Stimulated activated memory B cell treated with anti-CD40 and anti-IgM and Interleukin-4, amounts not matched to agents 10 μg/mL and 1 μg/mL and 100 μg/mL, for 72 hours (primary cell): ENCODE data around the gene MORN1.
A peak's percentile ranks its signal among the peaks of the same experiment; 100 is the strongest.
"Not testable (repeated sequence)": the region's sequence is repeated elsewhere in the genome, so short reads cannot be mapped to it uniquely, and the experiment has no call there.

ENCODE experiments used
- ATAC-seq: fragments of 150-1000 bp; cut with Tn5 transposase; 2 replicates; pipeline ENCODE4 v1.10.0; 2021
- H3K27ac Mint-ChIP-seq: one replicate; pipeline ENCODE4 v1.8.0; 2022; ENCODE audit warnings: mild to moderate bottlenecking, mixed read lengths
- H3K27me3 Mint-ChIP-seq: one replicate; pipeline ENCODE4 v1.8.0; 2022; ENCODE audit warnings: mixed read lengths
- H3K36me3 Mint-ChIP-seq: one replicate; pipeline ENCODE4 v1.8.0; 2022; ENCODE audit warnings: mixed read lengths
- H3K4me1 Mint-ChIP-seq: one replicate; pipeline ENCODE4 v1.8.0; 2022; ENCODE audit warnings: mixed read lengths
- H3K4me3 Mint-ChIP-seq: one replicate; pipeline ENCODE4 v1.8.0; 2022; ENCODE audit warnings: mild to moderate bottlenecking, moderate library complexity, mixed read lengths
- H3K9me3 Mint-ChIP-seq: one replicate; pipeline ENCODE4 v1.8.0; 2022; ENCODE audit warnings: mixed read lengths

Gene MORN1

DNA sequence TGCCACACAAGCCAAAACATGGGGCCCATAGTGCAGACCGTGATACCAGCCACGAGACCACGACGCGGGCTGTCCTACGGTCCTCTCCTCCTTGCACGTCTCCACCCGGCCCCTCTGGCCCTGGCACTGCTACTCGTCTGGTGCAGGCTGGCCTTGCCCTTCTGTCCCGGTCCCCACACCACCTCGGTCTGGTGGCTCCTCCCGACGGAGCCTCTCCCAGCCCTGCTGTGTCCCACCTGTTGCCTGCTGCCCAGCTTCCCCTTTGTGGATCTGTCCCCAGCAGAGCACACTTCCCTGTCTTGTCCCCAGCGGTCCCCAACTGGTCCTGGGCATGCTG is 50.5 kb downstream of the MORN1 start:
- ATAC-seq: no peak
- no peak overlapping the region for H3K4me3 Mint-ChIP-seq
- H3K36me3 Mint-ChIP-seq: no peaks in the 10 kb centered on the region
- no peak overlapping the region for H3K27ac Mint-ChIP-seq
- H3K27me3 Mint-ChIP-seq: peaks cover 8% of the 10 kb centered on the region
- no peaks in the 10 kb centered on the region for H3K9me3 Mint-ChIP-seq
- peaks cover 6% of the 10 kb centered on the region for H3K4me1 Mint-ChIP-seq

DNA sequence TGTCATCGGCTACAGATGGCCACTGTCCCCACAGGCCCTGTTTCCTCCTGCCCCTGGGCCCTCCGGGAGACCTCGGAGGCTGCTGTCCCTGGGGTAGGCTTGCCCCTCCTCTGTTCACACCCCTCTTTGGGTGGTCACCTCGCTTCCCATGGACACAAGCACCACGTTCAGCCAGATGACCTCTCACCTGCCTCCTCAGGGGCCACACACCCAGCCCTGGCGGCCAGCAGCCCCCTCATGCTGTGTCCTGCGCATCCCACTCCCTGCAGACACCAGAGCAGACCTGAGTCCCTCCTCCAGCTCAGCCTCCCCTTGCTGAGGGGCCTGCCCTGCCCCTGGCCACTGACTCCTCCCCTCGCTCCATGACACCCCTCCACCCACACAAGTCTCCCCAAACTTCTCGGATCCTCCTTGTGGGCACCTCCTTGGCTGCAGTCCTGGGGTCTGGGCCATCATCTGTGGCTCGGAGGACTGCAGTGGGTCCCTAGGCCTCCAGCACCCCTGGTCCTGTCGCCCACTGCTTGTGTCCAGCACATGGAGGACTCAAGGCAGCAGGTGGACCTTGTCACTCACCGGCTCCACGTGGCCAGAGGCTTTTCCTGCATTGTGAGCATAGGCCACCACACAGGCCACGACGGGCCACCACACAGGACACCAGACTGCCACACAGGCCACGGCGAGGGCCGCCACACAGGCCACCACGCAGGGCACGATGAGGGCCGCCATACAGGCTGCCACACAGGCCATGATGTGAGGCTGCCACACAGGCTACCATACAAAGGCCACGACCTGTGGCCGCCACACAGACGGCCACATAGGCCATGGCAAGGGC is 51.1 kb downstream of the MORN1 start:
- Mint-ChIP-seq H3K4me3 (no peak overlapping the region), H3K4me1 (peaks cover 6% of the 10 kb centered on the region), H3K27ac (no peak overlapping the region), H3K36me3 (no peaks in the 10 kb centered on the region), H3K9me3 (no peaks in the 10 kb centered on the region), H3K27me3 (peaks cover 14% of the 10 kb centered on the region)
- no peak for ATAC-seq

DNA sequence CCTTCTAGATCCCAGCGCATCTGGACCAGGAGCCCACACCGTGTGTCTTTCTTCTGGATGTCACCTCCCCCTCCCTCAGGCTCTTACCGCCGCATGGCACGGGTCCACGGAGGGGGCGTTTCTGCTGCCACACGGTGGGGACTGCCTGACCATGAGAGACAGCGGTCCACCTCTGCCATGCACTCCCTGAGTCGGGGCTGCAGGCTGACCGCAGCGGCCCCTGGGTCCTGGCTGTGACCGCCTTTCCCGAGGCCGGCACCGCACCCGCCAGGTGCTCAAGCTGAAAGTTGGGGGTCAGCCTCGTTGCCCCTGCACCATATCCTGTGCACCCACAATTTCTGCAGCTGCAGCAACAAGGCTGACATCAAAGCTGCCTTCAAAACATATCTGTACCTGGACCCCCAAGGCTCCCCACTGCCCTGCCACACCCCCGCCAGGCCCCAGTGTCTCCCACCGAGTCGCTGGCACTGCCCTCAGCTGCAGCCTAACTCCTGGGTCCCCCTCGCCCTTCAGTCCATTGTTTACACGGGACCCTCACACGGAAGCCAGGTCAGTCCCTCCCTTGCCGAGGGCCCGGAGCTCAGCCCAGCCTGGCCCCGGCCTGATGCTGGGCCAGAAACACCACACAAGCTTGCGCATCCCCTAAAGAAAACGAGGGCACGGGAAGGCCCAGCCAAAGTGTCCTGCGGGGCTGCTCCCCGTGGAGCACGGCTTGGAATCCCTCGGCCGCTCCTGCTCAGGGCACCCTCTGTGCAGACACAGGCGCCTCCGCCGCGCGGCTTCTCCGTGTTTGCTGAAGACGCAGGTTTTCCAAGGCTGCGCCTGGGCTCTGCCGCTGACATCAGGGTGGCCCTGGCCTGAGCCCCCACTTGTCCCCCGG is 51.9 kb downstream of the MORN1 start:
- Mint-ChIP-seq H3K27me3 (peaks cover 17% of the 10 kb centered on the region), H3K4me3 (no peak overlapping the region), H3K36me3 (no peaks in the 10 kb centered on the region), H3K4me1 (peaks cover 6% of the 10 kb centered on the region), H3K27ac (no peak overlapping the region), H3K9me3 (no peaks in the 10 kb centered on the region)
- ATAC-seq: no peak

DNA sequence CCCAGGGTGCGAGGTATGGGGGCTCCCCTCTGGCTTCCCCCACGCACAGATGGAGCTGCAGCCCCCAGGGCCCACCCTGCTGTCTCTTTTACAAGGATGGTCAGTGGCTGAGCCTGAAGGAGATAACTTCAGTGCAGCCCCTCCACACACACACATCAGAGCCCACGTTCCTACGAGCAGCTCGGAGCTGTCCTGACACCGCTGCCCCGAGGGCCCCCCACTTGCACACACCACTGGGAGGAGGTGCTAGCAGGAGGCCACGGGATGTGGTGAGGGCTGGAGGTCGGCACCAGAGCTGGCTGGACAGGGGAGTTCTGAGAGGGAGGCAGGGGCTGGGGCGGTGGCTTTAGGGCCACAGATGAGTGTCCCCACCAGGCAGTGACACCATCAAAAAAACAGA is 53.9 kb downstream of the MORN1 start:
- H3K27ac Mint-ChIP-seq: no peak overlapping the region
- H3K36me3 Mint-ChIP-seq: no peaks in the 10 kb centered on the region
- H3K4me1 Mint-ChIP-seq: peaks cover 6% of the 10 kb centered on the region
- peaks cover 20% of the 10 kb centered on the region for H3K27me3 Mint-ChIP-seq
- ATAC-seq: no peak
- no peaks in the 10 kb centered on the region for H3K9me3 Mint-ChIP-seq
- H3K4me3 Mint-ChIP-seq: no peak overlapping the region

DNA sequence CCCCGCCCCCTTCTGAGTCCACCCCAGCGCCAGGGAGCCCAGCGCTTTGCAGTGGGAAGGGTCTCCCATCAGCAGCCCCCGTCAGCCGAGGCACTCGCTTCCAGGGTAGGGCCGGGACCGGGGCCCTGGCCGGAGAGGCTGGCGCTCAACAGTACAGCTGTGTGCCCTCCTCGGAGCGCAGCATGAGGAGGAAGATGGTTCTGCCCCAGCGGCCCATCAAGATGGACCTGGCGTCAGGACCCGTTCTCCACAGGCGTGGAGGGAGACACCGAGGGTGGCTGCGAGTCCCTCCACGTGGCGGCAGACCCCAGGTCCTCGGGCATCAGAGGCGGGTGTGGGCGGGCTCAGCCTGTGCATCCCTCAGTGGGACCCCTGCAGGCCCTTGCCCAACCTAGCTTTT is 54.3 kb downstream of the MORN1 start:
- Mint-ChIP-seq H3K4me3 (no peak overlapping the region), H3K9me3 (no peaks in the 10 kb centered on the region), H3K4me1 (peaks cover 6% of the 10 kb centered on the region), H3K27me3 (peaks cover 24% of the 10 kb centered on the region), H3K36me3 (no peaks in the 10 kb centered on the region), H3K27ac (no peak overlapping the region)
- no peak for ATAC-seq

DNA sequence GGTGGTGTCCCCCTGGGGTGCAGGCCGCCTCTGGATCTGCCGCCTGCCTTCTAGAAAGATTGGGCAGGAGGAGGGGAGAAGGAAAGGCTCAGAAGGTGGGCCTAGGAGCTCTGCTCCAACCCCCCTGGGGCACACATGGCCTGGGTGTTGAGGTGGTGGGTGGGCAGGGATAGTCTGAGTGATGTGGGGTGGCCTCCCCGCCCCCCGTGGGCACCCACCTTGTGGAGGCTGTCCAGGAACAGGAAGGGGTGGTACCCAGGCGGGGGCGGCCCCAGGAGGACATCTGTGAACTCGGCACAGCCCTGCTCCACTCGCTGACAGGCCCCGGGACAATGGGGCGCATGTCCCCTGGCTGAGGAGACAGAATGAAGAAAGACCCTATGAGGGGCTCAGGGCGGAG is 54.9 kb downstream of the MORN1 start:
- H3K27ac Mint-ChIP-seq: no peak overlapping the region
- H3K4me1 Mint-ChIP-seq: peaks cover 6% of the 10 kb centered on the region
- H3K4me3 Mint-ChIP-seq: no peak overlapping the region
- ATAC-seq: peak; percentile 28
- H3K36me3 Mint-ChIP-seq: no peaks in the 10 kb centered on the region
- peaks cover 24% of the 10 kb centered on the region for H3K27me3 Mint-ChIP-seq
- no peaks in the 10 kb centered on the region for H3K9me3 Mint-ChIP-seq

DNA sequence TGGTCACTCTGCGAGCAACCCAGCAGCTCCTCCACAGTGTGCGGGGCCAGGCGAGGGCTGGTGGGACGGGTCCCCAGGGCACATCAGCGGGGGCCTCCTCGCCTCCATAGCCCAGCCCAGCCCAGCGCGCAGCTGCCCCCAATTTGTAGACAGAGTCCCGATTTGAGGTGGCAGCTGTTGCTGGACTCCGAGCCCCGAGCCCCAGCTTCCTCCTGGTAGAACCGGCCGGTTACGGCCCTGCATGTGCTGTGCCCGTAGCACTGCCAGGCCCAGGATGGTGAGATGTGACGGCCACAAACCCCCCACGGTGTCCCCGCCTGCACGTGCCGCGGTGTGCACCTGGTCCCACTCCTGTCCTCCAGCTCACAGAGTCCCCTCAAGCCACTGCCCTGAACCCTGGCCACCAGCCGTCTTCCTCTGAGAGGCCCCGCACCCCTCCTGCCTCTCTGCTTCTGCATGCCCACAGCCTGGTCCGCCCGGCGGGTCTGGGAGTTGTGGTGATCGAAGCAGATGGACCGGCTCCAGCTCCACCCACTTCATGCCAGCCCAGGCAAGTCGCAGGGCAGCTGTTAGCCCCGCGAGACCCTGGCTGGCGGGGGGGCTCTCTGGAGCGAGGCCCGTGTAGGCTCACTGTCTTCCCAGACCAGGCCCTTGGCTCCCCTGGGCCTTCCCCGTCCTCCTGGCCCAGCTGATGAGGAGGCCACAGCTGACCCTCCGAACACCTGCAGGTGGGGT is 55.5 kb downstream of the MORN1 start:
- Mint-ChIP-seq H3K4me3 (no peak overlapping the region), H3K27ac (no peak overlapping the region), H3K27me3 (peaks cover 24% of the 10 kb centered on the region), H3K36me3 (no peaks in the 10 kb centered on the region), H3K9me3 (no peaks in the 10 kb centered on the region), H3K4me1 (peaks cover 6% of the 10 kb centered on the region)
- no peak for ATAC-seq

DNA sequence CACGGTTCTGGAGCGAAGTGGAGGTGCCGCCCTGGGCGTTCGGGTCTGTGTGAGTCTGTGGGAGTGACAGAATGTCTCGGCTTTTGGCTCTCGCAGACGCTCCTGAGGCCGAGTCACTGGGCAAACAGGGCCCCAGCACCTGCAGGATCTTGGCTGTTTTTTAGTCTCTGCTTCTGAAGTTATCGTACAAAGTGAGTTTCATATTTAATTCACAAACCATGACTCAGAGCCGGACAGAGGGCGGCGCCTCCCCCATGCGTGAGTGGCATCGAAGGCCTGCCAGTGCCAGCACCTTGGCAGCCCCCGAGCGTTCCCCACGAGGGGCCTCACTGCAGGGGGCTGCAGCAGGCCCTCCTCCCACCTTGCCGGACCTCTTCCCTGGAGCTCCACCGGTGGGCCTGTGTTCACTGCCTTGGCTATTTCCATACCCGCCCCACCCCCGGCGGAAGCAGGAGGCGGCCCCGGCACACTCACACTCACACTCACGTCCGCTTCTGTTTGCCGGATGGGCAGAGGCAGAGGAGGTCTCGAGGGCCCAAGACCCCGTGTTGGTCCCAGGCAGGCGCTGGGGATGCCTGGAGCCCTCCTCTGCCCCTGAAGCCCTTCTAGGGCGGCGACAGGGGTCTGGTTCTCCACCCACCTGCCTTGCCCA is 56.3 kb downstream of the MORN1 start:
- peaks cover 24% of the 10 kb centered on the region for H3K27me3 Mint-ChIP-seq
- no peak overlapping the region for H3K4me3 Mint-ChIP-seq
- H3K4me1 Mint-ChIP-seq: peaks cover 6% of the 10 kb centered on the region
- ATAC-seq: no peak
- no peaks in the 10 kb centered on the region for H3K9me3 Mint-ChIP-seq
- no peaks in the 10 kb centered on the region for H3K36me3 Mint-ChIP-seq
- H3K27ac Mint-ChIP-seq: no peak overlapping the region

DNA sequence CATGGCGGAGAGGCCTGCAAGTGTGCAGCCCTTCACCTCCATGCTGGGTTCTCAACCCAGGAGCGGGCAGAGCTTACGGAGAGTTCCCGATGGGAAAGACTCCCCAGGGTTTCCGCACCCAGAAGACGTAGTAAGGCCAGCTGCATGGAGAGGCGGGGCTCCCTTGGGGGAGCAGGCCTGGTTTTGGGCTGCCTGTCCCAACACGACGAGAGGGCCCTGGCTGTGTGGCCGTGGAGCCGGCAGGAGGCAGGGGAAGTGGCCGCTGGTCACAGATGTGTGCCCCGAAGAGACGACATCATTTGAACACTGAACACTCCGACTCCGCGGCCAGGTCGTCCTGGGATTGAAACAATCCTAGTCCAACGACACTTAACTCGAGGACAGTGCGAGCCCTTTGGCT is 57.0 kb downstream of the MORN1 start:
- ATAC-seq: no peak
- Mint-ChIP-seq H3K4me1 (peaks cover 6% of the 10 kb centered on the region), H3K27ac (no peak overlapping the region), H3K4me3 (no peak overlapping the region), H3K9me3 (no peaks in the 10 kb centered on the region), H3K36me3 (no peaks in the 10 kb centered on the region), H3K27me3 (peaks cover 24% of the 10 kb centered on the region)

DNA sequence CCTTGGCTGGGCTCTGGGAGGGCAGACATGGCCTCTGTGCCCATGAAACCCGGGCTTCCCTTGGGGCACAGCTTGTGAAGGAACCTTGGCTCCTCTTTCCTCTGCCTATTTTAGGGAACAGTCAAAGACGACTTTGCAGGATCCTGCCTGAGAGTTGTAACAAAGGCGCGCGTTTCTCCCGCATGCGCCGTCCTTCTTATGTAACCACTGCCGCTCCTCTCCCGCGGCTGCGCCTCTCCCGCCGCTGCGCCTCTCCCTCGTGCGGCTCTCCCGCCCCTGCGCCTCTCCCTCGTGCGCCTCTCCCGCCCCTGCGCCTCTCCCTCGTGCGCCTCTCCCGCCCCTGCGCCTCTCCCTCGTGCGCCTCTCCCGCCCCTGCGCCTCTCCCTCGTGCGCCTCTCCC is 59.8 kb downstream of the MORN1 start:
- not testable (repeated sequence) for H3K27ac Mint-ChIP-seq, H3K36me3 Mint-ChIP-seq, H3K4me3 Mint-ChIP-seq, H3K9me3 Mint-ChIP-seq, ATAC-seq
- Mint-ChIP-seq H3K27me3 (peaks cover 23% of the 10 kb centered on the region), H3K4me1 (peaks cover 12% of the 10 kb centered on the region)

DNA sequence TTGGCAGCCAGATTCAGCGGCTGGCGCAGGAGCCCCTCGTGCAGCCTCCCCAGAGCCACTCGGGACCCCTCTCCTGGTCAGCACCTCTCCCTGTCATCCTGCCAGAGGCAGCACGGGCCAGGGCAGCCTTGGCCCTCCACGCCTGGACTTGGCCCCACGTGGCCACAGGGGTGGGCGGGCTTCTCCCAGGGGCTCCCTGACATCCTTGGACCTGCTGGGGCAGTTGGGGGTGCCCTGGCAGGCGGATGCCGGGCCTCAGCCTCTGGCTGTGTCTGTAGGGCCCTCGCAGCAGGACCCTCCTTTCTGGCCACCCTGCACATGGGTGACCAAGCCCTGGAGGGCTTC is 60.2 kb downstream of the MORN1 start:
- H3K9me3 Mint-ChIP-seq: no peaks in the 10 kb centered on the region
- peaks cover 8% of the 10 kb centered on the region for H3K4me1 Mint-ChIP-seq
- H3K27ac Mint-ChIP-seq: no peak overlapping the region
- no peaks in the 10 kb centered on the region for H3K36me3 Mint-ChIP-seq
- no peak overlapping the region for H3K4me3 Mint-ChIP-seq
- peaks cover 19% of the 10 kb centered on the region for H3K27me3 Mint-ChIP-seq
- no peak for ATAC-seq

DNA sequence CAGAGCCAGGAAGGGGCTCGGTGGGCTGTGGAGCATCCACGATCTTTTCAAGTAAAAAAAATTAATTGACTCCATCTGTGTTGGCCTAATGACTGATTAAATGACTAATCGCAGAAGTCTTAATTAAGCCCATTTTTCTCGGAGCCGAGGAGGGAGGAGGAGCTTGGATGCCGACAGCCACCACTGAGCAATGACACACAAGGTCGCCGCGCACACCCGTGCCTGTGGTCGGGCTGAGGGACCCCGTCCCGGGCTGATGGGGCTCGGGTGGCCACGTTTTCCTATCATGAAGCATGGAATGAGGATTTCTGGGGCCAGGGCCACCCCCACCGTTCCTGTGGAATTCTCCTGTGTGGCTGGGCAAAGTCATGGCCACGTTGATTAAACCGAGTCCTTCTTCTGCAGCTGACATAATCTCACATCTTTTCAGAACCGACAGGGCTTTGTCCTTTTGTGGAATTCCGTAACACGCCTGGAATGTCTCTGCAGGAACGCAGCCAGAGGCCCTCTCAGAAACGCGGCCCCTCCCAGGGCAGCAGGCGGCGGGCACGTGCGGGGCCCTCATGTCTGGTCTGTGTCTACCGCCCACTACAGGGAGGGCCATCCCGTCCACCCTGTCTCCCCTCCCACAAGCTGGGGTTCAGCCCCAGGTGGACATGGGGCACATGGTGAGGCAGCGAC is 60.7 kb downstream of the MORN1 start:
- Mint-ChIP-seq H3K4me1 (peaks cover 6% of the 10 kb centered on the region), H3K27me3 (peaks cover 14% of the 10 kb centered on the region), H3K4me3 (no peak overlapping the region), H3K27ac (no peak overlapping the region), H3K9me3 (no peaks in the 10 kb centered on the region), H3K36me3 (no peaks in the 10 kb centered on the region)
- no peak for ATAC-seq

DNA sequence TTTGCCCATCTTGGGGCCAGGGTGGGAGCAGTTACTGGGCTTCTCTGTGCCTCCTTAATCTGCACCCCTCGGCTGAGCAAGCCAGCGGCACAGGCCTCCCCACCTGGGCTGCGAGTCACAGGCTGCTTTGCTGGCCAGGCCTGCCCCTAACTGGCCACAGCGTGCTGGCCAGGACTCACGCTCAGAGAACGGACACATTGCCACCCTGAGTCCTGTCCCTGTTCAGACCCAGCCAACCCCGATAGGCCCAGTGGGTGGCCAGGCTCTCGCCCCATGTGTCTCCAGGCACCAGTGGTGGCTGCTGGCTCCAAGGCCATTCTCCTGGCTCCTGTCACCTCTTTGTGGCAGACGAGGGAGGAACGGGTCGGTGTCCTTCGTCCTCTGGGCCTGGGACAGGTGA is 61.3 kb downstream of the MORN1 start:
- H3K36me3 Mint-ChIP-seq: no peaks in the 10 kb centered on the region
- H3K4me1 Mint-ChIP-seq: peaks cover 10% of the 10 kb centered on the region
- ATAC-seq: no peak
- no peak overlapping the region for H3K27ac Mint-ChIP-seq
- H3K4me3 Mint-ChIP-seq: no peak overlapping the region
- H3K9me3 Mint-ChIP-seq: peaks cover 2% of the 10 kb centered on the region
- H3K27me3 Mint-ChIP-seq: peaks cover 8% of the 10 kb centered on the region

DNA sequence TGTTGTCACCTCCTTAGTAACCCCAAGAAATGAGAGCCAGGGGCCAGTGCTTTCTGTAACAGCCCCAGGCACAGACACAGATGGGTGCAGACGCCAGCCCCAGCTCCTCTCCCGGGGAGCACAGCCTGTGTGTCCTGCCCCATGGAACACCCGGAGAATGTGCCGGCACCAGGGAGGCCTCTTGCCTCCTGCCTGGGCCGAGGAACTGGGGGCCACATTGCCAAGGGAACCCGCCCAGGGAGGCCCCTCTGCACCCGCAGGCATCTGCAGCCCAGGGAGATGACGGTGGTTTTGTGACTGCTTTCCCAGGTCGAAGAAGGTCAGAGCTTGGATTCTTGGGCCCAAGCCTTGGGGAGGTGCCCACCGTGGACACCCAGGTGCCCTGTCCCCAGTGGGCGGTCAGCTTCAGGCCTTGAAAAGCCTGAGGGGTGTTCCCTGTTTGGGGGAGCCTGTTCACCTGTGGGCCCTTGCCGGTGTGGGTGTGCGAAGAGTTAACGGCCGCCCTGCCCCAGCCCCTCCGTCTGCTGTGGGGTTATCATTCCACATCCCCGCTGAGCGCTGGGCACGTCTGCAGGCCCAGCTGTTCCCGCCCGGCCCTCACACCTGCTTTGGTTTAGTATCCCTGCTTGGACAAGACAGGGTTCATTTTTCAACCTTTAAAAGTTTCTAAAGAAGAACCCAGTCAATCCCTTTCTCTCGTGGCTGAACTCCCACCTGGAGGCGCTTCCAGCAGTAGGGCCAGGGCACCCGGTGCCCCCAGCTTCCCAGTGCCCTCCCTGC is 62.5 kb downstream of the MORN1 start:
- no peak for ATAC-seq
- H3K27ac Mint-ChIP-seq: no peak overlapping the region

More for the DNA sequence above, 62.5 kb downstream of the MORN1 start:
- peaks cover 7% of the 10 kb centered on the region for H3K27me3 Mint-ChIP-seq
- no peak overlapping the region for H3K4me3 Mint-ChIP-seq
- H3K9me3 Mint-ChIP-seq: peaks cover 4% of the 10 kb centered on the region
- H3K36me3 Mint-ChIP-seq: no peaks in the 10 kb centered on the region
- H3K4me1 Mint-ChIP-seq: peaks cover 11% of the 10 kb centered on the region
